Measurements from ENCODE around the gene DAPL1.

Gene DAPL1

GRCh38 chr2:158795195-158795924, at the start of gene DAPL1:
TSS of gene DAPL1 (plus strand) at chr2:158795317. CDS start at chr2:158795373, 56 bp downstream.
- DNase-seq (ENCODE audit: low read depth), result no peak

GRCh38 chr2:158745866-158746382, 49.2 kb upstream of the DAPL1 start:
- no peak for DNase-seq (ENCODE audit: low read depth)

- no peak for DNase-seq (ENCODE audit: low read depth)
Measured at GRCh38 chr2:158746488-158746887, 48.6 kb upstream of the DAPL1 start.

GRCh38 chr2:158747281-158747680, 47.8 kb upstream of the DAPL1 start:
- no peak for DNase-seq (ENCODE audit: low read depth)

GRCh38 chr2:158748926-158749590, 46.1 kb upstream of the DAPL1 start:
- no peak for DNase-seq (ENCODE audit: low read depth)

GRCh38 chr2:158750458-158751125, 44.5 kb upstream of the DAPL1 start:
- DNase-seq (ENCODE audit: low read depth), result no peak

- DNase-seq (ENCODE audit: low read depth), result no peak
Measured at GRCh38 chr2:158753641-158754611, 41.2 kb upstream of the DAPL1 start.

- DNase-seq (ENCODE audit: low read depth), result no peak
Measured at GRCh38 chr2:158755310-158756087, 39.6 kb upstream of the DAPL1 start.

GRCh38 chr2:158756331-158756730, 38.8 kb upstream of the DAPL1 start:
- DNase-seq (ENCODE audit: low read depth), result no peak

GRCh38 chr2:158756976-158757375, 38.1 kb upstream of the DAPL1 start:
- DNase-seq (ENCODE audit: low read depth), result no peak

- no peak for DNase-seq (ENCODE audit: low read depth)
Measured at GRCh38 chr2:158760887-158761286, 34.2 kb upstream of the DAPL1 start.

GRCh38 chr2:158761621-158762020, 33.5 kb upstream of the DAPL1 start:
- DNase-seq (ENCODE audit: low read depth), result no peak

GRCh38 chr2:158762336-158762735, 32.8 kb upstream of the DAPL1 start:
- no peak for DNase-seq (ENCODE audit: low read depth)

- no peak for DNase-seq (ENCODE audit: low read depth)
Measured at GRCh38 chr2:158766524-158766923, 28.6 kb upstream of the DAPL1 start.

GRCh38 chr2:158772306-158773078, 22.6 kb upstream of the DAPL1 start:
- no peak for DNase-seq (ENCODE audit: low read depth)

GRCh38 chr2:158773121-158773520, 22.0 kb upstream of the DAPL1 start:
- no peak for DNase-seq (ENCODE audit: low read depth)

- DNase-seq (ENCODE audit: low read depth), result no peak
Measured at GRCh38 chr2:158774681-158775080, 20.4 kb upstream of the DAPL1 start.

- no peak for DNase-seq (ENCODE audit: low read depth)
Measured at GRCh38 chr2:158775273-158776027, 19.7 kb upstream of the DAPL1 start.

GRCh38 chr2:158776231-158776630, 18.9 kb upstream of the DAPL1 start:
- DNase-seq (ENCODE audit: low read depth), result no peak

Data from activated gamma-delta T cell treated with anti-CD3 and anti-CD28 coated beads, Interleukin-2, amount 50 U/mL, for 16 hours (primary cell).